Progenitor cell of endocrine pancreas (in vitro differentiated cells): ENCODE measurements around the gene SPATA31C1. TPM values are rescaled to one million over a fixed set of nuclear protein-coding genes. Genes with fewer than 3 reads are reported as not detected.

ENCODE experiments used
- DNase-seq: peaks from one replicate; pipeline ENCODE4 v3.0.0; 2021; ENCODE audit warnings: low spot score; ENCODE audit not compliant: unreplicated experiment
- H3K27ac Mint-ChIP-seq: 2 replicates; pipeline ENCODE4 v1.8.0; 2021; ENCODE audit warnings: mild to moderate bottlenecking, moderate library complexity, mixed read lengths
- H3K27me3 Mint-ChIP-seq: 2 replicates; pipeline ENCODE4 v1.8.0; 2021; ENCODE audit warnings: mixed read lengths
- H3K36me3 Mint-ChIP-seq: 2 replicates; pipeline ENCODE4 v1.8.0; 2022; ENCODE audit warnings: mixed read lengths; ENCODE audit not compliant: insufficient read depth
- H3K4me1 Mint-ChIP-seq: 2 replicates; pipeline ENCODE4 v1.8.0; 2021; ENCODE audit warnings: low read depth, mixed read lengths
- H3K4me3 Mint-ChIP-seq: 2 replicates; pipeline ENCODE4 v1.8.0; 2021; ENCODE audit warnings: low read depth, mild to moderate bottlenecking, moderate library complexity, mixed read lengths
- H3K9me3 Mint-ChIP-seq: 2 replicates; pipeline ENCODE4 v1.8.0; 2021; ENCODE audit warnings: low read depth, mixed read lengths
- total RNA-seq: library from RNA; stranded (reverse); gene quantifications from 2 replicates; pipeline ENCODE4 v1.2.1, GENCODE V29; 2021
- TF ChIP-seq, protein P1 (sequence below): fragments of 200-600 bp; sonication (generic); IDR thresholded peaks from one replicate; pipeline ENCODE4 v1.5.0; 2021; ENCODE audit warnings: antibody characterized with exemption, mild to moderate bottlenecking; ENCODE audit not compliant: unreplicated experiment

The SPATA31C1 gene
- total RNA-seq, 1 donor from 2014 or later, result not detected

DNA sequence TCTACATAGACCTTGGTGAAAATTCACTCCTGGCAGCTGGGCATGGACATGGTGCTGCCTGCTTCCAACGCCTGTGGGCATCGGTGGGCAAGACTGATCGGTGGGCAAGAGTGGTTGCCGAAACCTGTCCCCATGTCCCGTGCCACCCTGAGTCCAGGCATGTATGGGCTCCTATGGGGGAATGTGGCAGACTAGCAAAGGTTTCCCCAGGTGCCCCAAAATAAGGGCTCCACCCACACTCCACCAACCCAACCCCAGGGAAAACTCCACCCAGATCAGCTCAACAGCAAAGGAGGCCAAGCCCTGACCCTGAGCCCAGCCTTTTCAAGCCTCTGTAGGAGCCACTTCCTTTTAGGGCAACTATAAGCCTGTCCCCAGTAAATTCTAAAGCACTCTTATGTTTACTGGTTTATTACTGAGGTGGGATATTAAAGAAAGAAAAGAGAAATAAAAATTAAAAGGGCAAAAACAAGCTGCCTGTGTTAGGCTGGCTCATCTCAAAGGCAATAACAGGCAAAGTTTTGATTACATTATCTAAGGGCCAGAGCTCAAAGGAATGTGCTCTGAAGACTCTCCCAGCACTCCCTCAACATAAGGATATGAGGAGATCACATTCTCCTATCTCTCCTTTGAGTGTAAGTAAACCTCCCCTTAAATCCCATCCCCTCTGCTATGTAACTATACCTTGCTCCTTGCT is 44.0 kb upstream of the SPATA31C1 start:
- H3K36me3 Mint-ChIP-seq, result no peaks in the 10 kb centered on the region
- TF ChIP-seq, protein P1, sequence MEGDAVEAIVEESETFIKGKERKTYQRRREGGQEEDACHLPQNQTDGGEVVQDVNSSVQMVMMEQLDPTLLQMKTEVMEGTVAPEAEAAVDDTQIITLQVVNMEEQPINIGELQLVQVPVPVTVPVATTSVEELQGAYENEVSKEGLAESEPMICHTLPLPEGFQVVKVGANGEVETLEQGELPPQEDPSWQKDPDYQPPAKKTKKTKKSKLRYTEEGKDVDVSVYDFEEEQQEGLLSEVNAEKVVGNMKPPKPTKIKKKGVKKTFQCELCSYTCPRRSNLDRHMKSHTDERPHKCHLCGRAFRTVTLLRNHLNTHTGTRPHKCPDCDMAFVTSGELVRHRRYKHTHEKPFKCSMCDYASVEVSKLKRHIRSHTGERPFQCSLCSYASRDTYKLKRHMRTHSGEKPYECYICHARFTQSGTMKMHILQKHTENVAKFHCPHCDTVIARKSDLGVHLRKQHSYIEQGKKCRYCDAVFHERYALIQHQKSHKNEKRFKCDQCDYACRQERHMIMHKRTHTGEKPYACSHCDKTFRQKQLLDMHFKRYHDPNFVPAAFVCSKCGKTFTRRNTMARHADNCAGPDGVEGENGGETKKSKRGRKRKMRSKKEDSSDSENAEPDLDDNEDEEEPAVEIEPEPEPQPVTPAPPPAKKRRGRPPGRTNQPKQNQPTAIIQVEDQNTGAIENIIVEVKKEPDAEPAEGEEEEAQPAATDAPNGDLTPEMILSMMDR, result no peak
- H3K27ac Mint-ChIP-seq, result no peak overlapping the region
- no peak overlapping the region for H3K4me3 Mint-ChIP-seq
- peaks cover 3% of the 10 kb centered on the region for H3K9me3 Mint-ChIP-seq
- DNase-seq, result no peak
- H3K27me3 Mint-ChIP-seq, result peaks cover 3% of the 10 kb centered on the region
- peaks cover 2% of the 10 kb centered on the region for H3K4me1 Mint-ChIP-seq

DNA sequence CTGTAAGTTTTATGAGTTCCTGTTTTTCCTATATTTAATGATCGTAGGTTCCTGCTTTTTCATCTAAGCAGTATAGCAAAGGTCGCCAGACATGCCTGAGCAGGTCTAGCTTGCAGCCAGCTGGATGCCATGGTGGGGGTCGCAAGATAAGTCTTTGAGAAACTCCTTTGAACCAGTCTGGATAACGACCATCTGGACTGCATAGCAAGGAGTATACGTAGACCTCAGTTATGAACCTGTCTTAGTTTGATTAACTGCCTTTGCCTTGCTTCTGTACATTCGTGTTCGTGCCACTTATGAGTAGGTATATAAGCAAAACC is 43.5 kb upstream of the SPATA31C1 start:
- TF ChIP-seq, protein P1, result no peak
- Mint-ChIP-seq H3K4me1 (peaks cover 2% of the 10 kb centered on the region), H3K9me3 (peaks cover 3% of the 10 kb centered on the region), H3K27ac (no peak overlapping the region), H3K36me3 (no peaks in the 10 kb centered on the region), H3K27me3 (peaks cover 3% of the 10 kb centered on the region), H3K4me3 (no peak overlapping the region)
- DNase-seq, result no peak

DNA sequence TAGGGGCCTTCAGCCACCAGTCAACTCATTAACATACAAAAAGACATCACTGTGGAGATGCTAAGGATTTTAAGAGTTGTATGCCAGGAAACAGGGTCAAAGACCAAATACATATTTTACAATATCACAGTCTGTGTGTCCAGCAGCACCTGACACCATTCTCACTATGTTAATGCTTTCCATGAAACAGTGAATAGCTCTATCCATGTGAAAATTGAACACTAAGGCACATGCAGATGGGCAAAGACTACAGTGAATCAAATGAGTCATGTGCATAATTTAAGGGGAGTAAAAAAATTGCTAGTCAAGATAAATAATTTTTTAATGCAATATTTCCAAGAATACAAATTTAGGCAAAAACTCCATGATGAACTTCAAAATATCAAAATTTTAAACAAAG is 42.7 kb upstream of the SPATA31C1 start:
- H3K27ac Mint-ChIP-seq, result no peak overlapping the region
- peaks cover 2% of the 10 kb centered on the region for H3K4me1 Mint-ChIP-seq
- TF ChIP-seq, protein P1, result no peak
- no peak for DNase-seq
- peaks cover 3% of the 10 kb centered on the region for H3K9me3 Mint-ChIP-seq
- peaks cover 3% of the 10 kb centered on the region for H3K27me3 Mint-ChIP-seq
- no peaks in the 10 kb centered on the region for H3K36me3 Mint-ChIP-seq
- no peak overlapping the region for H3K4me3 Mint-ChIP-seq

DNA sequence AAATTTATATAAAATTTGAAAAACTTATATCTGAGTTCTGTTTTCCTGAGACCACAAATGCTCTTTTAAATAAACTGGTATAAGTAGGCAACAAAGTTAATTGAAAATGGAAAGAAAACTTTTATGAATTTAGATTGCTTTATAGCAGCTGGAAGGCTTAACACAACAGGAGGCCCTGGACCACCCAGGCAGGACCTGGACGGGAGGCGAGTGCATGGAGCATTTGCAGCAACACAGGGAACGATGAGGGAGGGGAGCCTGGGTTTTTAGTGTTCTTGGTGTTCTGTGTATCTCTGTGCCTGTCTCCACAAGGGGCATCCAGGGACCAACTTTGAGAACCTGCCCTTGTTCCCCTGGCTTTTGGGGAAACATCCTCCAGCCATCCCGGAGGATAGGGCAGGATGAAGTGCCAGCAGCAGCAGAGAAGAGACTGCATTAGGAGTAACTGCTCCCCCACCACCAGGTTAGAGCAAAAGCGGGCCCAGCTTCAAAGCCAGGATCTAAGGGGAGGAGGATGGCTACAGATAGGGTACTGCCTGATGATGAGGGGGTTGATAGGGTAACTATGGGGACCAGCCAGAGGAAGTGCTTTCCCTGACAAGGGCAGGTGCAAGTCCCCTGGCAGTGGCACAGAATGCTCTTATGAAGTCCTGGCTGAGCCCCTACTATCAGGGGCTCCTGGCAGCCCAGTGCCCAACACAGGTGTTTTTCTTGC is 41.8 kb upstream of the SPATA31C1 start:
- H3K4me1 Mint-ChIP-seq, result peaks cover 2% of the 10 kb centered on the region
- peaks cover 3% of the 10 kb centered on the region for H3K9me3 Mint-ChIP-seq
- TF ChIP-seq, protein P1, result no peak
- H3K27me3 Mint-ChIP-seq, result peaks cover 3% of the 10 kb centered on the region
- no peak overlapping the region for H3K27ac Mint-ChIP-seq
- DNase-seq, result no peak
- no peaks in the 10 kb centered on the region for H3K36me3 Mint-ChIP-seq
- no peak overlapping the region for H3K4me3 Mint-ChIP-seq

DNA sequence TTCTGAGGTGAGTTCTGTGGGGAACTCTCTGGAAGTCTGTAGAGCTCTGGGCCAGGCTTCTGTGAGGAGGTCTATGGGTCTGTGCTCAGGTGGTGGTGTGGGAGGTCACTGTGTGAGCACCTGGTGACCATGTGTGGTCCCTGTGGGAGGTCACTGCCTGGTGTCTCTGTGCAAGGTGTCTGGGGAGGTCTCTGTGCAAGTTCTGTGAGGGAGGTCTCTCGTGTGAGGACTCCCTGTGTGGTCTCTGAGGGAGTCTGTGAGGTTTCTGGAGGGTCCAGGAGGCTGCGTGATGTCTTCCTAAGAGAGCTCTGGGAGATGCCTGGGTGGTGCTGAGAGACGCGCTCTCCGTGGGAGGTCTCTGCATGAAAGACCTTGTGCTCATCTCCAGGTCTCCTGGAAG is 41.1 kb upstream of the SPATA31C1 start:
- TF ChIP-seq, protein P1, result no peak
- H3K4me1 Mint-ChIP-seq, result peaks cover 2% of the 10 kb centered on the region
- no peaks in the 10 kb centered on the region for H3K36me3 Mint-ChIP-seq
- H3K27ac Mint-ChIP-seq, result no peak overlapping the region
- peaks cover 3% of the 10 kb centered on the region for H3K9me3 Mint-ChIP-seq
- DNase-seq, result no peak
- peaks cover 3% of the 10 kb centered on the region for H3K27me3 Mint-ChIP-seq
- no peak overlapping the region for H3K4me3 Mint-ChIP-seq
